NCI-H345 treated with DMSO at 0.1 percent for 48 hours (cell line): ENCODE results near the gene SNX7.

Experiments used
- DNase-seq: peaks from one replicate; lab custom pipeline; 2025; ENCODE audit not compliant: unreplicated experiment; lab: John Stamatoyannopoulos, UW

Gene SNX7

DNA sequence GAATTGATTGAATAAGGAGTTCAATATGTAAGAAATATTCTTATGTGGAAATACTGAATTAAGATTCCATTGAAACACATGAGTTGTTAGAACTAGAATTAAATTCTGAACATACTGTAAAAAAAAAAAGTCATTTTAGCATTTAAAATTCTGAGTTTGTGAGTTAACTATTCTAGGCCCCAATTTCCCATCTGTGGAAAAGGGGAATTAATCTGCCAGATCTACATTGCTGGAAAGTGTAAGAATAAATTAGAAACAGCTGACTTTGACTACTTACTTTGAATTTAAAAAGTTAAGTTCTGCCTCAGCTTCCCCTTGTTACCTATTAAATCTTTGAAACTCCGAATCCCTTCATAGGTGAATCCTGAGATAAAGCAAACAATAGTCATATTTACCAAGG lies 103.0 kb downstream of the SNX7 start:
- no peak for DNase-seq

DNA sequence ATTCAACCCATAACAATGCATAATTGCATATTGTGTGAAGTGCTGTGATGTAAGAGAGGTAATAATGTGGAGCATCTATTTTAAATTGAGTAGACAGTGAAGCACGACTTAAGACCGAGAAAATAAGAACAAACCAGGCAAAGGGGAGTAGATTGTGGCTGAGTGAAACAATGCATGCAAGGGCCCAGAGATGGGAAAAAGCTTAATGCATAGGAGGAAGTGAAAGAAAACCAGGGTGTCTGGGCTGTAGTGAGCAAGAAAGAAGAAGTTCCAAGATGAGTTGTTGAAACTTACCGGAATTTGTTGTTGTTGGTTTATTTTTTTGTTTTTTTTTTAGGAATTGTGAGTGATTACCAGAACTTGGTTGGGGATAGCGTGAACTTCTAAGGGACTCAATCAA lies 104.7 kb downstream of the SNX7 start:
- no peak for DNase-seq

DNA sequence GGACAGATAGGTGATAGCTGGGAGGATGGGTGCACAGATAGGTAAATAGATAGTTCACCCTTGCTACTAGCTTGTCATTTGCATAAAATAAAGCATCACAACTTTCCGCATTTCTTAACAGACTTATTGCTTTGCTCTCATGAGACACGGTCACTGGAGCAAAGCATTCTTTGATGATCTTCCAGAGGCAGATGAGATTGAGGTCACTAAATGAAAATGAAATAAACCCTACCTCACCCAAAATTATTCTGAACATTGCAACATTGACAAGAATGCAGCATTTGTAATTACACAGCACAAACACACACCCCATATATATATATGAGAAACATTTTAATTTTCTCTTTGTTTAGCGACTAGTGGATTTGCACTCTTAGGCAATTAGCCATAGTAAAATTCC lies 107.6 kb downstream of the SNX7 start:
- DNase-seq: no peak

DNA sequence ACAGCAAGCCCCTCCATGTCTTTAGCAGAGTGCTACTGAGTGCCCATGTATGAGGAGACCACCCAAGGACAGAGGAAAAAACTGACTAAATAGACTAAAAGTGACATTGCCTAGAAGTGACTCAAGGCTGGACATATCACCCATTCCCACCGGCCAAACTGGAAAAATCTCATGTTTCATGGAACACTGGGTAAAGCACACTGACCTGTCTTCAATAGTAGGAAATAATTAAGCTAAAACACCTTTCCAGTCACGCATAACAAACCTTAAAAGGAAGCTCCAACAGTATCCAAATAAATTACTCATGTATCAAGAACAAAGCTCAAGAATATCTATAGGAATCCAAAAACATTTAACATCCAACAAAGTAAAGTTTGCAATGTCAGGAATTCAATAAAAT lies 120.4 kb downstream of the SNX7 start:
- DNase-seq: no peak

DNA sequence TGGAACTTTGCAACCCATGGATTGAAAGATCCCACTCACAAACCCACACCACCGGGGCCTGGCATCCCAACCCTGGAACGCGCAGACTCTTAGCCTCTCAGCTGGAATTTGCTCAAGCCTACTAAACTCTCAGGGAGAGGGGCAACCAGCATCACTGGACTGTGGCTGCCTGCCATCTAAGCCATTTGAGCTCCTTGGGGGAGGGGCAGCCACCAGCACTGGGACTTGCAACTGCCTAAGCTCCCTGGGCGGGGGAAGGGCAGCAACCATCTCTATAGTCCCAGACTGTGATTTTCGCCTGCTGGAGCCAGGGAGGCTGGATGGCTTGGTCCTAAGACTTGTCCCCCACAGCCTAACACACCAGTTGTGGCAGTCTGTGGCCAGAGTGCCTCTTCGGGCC lies 122.3 kb downstream of the SNX7 start:
- no peak for DNase-seq

DNA sequence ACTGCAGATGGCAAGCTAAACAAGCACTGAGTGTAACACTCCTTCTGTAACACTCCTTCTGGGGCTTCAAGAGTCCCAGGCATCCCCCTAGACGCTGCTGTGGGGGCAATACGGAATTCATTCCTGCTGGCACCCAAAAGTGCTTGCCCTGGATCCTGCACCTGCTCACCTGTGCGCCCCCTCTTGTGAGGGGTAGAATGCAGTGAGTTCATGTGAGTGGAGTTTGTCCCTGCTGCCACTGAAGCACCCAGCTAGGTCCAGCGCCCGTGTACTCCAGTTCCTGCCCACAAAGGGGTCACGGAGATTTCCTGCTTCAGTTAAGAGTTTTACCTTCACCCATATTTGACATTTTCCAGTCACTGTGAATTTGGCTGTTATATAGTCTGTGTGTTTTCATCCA lies 130.0 kb downstream of the SNX7 start:
- DNase-seq: no peak

DNA sequence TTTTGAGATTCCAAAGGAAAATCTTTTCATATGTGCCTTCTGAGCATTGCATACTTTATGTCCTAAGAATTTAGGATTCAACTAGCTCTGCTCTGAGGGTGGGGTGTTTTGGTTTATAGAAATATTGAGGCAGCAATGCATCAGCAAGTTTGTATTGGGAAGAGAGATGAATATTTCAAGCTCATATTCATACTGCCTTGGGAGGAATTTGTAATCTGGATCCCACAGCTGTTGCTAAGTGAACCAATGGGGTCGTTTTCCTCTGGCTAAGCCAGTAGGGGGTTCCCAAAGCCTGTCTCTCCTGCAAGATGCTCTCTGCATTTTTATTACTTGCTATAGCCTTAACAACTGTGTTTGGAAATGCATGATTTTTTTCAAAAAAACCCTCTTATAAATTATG lies 130.6 kb downstream of the SNX7 start:
- DNase-seq: no peak

DNA sequence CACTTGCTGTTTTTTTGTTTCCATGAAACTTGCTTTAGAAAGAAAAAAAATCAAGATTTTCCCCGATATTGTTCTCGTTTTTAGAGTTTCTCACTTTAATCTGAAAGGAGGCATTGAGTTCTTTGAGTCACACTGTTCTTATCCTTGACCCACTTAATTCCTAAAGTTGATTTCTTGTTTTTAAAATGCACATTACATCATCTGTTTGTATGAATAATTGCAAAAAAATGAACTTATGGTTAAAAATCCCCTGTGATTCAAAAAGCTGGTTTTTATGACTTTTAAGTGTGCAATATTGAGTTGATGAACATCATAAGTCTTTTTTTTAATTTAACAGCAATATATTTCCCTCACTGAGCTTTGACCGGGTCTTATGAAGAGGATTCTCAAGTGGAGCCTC lies 131.6 kb downstream of the SNX7 start:
- DNase-seq: no peak

DNA sequence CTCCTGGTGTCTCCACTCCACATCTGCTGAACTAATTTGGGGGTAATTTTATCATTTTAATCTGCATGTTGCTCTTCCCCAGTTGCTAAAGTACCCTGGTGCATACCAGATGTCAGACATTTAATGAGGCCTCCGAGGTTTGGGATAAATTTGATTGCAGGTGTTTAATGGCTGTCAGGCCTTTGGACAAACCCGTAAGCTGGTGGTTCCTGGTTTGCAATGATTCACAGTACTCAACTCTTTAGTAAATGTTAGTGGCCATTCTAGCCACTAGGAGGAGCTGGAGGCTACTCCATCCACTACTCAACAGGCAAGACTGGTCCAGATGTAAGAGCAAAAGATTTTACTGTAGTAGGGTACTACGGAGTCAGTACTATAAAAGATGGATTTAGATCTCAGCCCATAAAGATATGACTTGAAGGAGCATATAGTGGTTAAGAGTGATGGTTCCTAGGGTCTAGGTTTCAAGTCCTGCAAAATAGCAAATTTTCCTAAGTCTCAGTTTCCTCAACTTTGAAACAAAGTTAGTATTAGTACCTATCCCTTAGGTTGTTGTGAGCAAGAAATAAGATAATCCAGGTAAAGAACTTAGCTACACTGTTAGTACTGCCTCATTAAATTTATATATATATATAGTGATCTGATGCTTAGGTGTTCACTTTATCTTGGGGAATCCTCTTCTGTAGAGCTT lies 132.8 kb downstream of the SNX7 start:
- DNase-seq: peak; percentile 29

DNA sequence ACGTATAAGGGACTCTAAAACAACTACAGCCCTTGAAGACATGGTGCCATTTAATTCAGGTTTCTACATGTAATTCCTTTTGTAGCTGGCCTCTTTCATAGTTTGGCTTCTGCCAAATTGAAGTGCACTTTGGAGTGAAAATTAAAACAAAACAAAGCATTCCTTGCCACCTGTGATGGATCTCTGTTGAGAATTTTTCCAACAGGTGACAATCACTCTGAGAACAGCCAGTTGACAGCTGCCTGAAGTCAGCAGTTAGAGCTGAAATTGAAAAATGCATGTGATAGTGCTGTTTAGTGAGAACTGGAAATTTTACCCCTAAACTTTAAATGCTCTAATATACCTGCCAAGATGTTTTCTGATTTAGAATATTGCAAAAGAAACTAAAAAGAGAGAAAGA lies 134.5 kb downstream of the SNX7 start:
- no peak for DNase-seq

DNA sequence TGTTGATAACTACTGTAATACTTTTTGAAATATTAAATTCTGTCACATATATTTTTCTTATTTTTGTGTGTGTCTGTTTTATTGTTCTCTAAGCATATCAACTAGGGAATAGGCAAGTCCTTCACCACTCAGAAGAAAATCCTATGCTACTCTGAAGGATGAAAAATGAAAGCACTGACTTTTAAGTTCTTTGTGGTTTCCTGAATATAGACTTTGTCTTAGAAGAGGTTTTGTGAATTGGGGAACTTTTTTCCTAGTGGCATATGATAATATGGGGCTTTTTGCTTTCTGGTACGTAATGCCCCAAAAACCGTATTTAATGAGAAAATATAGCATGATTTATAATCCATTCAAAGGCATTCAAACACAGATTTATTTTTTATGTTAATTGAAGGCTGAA lies 136.0 kb downstream of the SNX7 start:
- no peak for DNase-seq
